SKM-1 treated with dmso at 0.1 percent for 144 hours (cell line): ENCODE measurements around the gene ZNF837.
"Not testable (repeated sequence)": the region's sequence is repeated elsewhere in the genome, so short reads cannot be mapped to it uniquely, and the experiment has no call there.

ENCODE experiments used
- DNase-seq: peaks from one replicate; lab custom pipeline; 2025; ENCODE audit not compliant: unreplicated experiment; lab: John Stamatoyannopoulos, UW

Gene ZNF837

DNA sequence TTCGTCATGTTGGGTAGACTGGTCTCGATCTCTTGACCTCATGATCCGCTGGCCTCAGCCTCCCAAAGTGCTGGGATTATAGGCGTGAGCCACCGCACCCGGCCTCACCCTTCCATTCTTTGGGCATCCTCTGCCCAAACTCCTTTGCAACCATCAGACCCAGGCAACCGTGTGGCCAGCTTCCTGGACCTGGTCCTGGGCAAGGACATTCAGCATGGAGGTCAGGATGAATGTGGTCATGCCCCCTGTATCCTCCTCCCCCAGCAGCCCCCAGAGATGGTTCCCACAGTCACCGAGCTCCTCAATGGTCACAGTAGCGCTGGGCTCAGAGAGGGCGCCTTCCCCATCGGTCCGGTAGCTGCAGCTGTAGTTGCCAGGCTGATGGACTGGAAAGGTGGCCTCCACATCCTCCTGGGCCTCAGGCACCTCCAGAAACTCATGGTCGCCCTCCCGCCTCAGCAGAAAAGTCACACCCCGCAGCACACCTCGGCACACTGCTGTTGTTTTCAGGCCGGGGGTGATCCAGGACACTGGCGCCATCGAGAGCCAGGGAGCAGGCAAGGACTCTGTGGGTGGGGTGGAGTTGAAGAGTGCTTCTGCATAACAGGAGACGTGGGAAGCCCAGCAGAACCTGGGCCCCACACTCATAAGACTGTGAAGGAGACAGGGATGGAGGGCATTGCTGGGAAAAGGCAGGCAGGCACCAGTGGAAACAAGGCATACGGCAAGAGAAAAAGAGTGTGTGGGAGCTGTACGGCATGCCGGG lies 28.7 kb downstream of the ZNF837 start:
- no peak for DNase-seq

DNA sequence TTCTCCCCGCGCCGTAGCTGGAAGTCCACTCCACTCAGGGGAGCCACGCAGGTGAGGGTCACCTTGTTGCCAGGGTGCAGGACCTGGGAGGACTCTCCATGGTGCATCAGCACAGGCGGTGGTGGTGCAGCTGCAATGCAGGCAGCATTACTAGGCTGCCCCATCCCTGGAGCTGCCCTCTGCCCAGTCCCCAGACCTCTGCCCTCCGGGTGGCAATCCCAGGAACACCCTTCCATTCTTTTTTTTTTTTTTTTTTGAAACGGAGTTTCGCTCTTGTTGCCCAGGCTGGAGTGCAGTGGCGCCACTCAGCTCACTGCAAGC lies 29.3 kb downstream of the ZNF837 start:
- no peak for DNase-seq

DNA sequence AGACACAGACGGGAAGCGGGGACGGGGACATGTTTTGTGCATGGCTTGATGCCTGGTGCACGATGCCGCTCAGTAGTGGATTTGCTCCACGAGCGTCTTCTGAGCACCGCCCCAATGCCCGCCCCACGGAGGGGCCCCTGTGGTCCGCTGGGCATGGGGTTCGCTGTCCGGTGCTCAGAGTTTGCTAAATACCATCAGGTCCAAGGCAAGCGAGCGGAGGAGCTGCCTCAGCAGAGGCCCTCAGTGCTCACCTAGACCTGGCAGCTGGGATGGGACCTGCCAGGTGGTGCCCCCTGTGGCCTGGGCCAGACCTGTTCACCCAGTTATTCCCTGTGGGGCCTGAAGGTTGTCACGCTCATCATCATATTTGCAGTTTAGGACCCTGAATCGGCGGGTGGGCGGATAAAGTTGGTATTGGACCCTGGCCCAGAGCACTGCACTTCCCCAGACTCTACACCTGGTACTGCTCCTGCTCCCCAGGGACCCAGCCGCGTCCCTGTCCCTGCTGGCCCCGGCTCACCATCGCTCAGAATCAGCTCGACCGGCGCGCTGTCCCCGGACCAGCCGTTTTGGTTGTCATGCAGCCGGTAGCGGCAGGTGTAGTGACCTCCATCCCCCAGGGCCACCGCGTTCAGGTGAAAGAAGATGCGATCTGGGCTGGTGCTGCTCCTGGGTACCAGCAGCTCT lies 29.8 kb downstream of the ZNF837 start:
- no peak for DNase-seq

DNA sequence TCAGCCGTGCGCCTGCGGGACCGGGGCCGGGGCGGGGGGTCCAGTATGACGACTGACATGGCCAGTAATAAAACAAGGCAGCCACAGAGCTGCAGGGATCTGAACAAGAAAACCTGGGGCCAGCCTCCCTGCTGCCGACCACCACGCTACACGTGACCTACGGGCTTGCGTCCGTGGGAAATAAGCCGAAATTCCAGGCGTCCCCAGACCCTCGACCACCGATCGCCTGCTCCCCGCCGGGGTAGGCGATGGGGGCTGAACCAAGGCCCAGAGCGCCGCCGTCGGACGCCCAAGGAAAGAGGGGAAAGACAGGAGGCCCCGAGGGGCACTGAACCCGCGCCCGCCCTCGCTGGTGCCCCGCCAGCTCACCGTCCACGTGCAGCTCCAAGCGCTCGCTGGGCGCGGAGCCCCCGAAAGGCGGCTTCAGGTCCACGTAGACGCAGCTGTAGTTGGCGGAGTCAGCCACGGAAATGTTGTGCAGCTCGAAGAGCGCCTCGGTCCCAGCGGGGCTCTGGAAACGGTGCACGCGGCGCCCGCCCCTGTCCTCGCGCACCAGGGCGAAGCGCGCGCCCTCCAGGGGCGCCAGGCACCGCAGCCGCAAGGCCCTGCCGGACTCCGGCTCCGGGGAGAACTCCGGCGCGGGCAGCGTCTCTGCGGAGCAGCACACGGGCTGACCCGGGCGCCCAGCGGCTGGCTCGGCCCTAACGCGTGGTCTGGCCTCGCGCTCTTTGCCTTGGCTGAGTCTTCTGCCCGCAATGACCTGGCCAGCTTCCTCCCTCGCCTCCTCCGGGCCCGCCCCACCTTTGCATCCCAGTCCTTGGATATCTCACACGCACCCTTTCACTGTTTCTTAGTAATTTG lies 30.6 kb downstream of the ZNF837 start:
- no peak for DNase-seq

DNA sequence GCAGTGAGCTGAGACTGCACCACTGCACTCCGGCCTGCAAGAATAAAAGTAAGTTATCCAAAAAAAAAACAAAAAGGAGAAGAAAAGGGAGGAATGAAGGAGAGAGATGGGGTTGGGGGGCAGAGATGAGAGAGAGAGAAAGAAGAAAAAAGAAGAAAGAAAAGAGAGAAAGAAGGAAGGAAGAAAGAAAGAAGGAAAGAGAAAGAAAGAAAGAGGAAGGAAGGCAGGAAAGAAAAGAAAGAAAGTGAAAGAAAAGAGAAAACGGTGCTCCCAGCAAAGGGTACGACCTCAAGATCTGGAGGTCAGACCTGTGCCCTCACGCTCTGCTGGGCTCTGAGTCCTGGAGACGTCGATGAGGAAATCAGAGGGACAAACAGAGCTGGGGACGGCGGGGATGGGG lies 31.2 kb downstream of the ZNF837 start:
- no peak for DNase-seq

DNA sequence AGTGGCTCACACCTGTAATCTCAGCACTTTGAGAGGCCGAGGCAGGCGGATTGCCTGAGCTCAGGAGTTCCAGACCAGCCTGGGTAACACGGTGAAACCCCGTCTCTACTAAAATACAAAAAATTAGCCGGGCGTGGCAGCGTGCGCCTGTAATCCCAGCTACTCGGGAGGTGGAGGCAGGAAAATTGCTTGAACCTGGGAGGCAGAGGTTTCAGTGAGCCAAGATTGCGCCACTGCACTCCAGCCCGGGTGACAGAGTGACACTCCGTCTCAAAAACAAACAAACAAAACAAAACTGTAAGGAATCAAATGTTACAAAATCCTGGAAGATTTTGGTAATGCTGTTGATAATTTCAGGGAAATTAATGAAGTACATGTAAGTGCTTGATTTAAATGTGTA lies 32.8 kb downstream of the ZNF837 start:
- not testable (repeated sequence) for DNase-seq

DNA sequence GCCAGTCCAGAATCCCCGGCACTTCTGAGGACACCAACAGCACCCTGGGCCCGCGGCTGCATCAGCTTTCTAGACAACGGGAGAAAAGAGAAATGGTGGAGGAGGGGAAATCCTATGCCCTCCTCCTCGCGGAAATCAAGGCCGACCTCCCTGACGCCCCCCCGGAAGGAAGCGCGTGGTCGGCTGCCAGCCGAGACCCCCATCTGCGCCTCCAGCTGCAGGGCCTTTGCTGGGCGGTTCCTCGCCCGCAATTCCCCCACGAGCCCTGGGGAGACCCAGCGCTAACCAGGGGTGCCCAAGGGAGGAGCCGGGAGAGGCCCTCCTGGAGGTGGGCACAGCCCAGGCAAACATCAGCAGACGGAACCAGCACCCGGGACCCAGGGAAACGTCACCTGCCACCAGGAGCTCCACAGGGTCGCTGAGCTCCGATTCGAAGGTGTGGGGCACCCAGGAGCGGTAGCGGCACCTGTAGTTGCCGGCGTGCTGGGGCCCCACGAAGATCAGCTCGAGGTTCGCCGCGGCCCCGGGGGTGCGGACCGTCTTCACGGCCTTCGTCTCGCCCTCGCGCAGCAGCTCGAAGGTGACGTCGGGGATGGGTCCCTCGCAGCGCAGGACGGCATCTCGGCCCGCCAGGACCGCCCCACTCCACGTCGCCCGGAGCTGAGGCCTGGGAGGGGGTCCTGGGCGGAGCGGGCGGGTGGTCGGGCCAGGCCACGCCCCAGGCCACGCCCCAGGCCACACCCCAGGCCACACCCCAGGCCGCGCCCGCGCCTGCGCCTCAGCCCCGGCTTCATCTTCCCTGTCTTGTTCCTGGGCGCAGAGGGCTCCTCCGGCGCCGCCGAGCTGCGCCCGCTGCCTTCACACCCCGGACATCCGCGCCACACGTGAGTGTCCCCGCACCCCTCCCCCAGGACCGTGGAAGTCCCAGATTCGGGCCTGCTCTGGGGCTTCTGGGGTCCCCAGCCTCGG lies 33.6 kb downstream of the ZNF837 start:
- DNase-seq, result peak; percentile 27

DNA sequence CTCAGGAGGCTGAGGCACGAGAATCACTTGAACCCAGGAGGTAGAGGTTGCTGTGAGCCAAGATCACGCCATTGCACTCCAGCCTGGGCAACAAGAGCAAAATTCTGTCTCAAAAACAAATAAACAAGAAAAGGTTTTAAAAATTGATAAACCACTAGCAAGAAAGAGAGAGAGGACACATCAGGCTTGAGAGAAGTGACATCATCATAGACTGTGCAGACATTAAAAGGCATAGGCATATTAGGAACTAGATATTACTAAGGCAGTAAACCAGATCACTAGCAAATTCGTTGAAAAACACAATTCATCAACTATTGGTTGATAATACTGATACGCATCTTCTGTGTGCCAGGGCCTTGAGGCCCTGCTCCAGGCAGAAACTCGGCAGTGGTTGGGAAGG lies 35.3 kb downstream of the ZNF837 start:
- DNase-seq, result no peak

DNA sequence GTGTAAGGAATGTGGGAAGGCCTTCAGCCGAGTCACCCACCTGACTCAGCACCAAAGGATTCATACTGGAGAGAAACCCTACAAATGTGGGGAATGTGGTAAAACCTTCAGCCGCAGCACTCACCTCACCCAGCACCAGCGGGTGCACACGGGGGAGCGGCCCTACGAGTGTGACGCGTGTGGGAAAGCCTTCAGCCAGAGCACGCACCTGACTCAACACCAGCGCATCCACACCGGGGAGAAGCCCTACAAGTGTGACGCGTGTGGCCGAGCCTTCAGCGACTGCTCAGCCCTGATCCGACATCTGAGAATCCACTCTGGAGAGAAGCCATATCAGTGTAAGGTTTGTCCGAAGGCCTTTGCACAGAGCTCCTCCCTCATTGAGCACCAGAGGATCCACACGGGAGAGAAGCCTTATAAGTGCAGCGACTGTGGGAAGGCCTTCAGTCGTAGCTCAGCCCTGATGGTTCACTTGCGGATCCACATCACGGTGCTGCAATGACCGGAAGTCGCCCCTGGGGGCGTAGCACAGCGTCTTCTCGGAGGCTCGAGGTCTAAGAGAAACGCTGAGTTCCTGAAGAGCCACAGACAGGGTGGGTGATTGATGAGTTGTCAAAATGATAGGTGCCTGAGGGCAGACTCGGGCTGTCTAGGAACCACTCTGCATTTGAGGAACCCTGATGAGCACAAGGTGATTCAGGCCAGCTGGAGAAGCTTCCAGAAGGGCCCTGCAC lies 41.8 kb downstream of the ZNF837 start:
- no peak for DNase-seq

DNA sequence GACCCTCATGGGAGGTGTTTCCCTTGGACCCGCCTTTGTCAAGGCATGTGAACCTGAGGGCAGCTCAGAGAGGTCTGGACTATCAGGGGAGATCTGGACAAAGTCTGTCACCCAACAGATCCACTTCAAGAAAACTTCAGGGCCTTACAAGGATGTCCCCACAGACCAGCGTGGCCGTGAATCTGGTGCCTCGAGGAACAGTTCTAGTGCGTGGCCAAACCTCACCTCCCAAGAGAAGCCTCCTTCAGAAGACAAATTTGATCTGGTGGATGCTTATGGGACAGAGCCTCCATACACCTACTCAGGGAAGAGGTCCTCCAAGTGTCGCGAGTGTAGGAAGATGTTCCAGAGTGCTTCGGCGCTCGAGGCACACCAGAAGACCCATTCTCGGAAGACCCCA lies 42.5 kb downstream of the ZNF837 start:
- DNase-seq, result no peak

DNA sequence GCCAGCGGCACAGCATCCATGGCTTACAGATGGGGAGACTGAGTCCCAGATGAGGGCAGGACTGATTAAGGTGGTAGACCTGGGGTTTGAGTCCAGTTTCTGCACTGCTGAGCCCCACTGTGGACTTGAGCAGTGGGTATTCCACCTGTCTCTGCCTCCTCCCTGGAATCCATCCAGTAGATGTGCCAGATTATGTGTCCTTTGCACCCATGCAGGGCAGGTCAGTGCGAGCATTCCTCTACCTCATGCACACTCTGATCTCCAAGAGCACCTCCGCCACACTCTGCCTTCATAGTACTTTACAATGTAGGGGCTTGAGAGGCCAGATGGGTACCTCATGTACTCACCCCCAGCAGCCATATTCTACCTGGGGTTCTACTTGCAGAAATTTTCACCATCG lies 44.0 kb downstream of the ZNF837 start:
- no peak for DNase-seq

DNA sequence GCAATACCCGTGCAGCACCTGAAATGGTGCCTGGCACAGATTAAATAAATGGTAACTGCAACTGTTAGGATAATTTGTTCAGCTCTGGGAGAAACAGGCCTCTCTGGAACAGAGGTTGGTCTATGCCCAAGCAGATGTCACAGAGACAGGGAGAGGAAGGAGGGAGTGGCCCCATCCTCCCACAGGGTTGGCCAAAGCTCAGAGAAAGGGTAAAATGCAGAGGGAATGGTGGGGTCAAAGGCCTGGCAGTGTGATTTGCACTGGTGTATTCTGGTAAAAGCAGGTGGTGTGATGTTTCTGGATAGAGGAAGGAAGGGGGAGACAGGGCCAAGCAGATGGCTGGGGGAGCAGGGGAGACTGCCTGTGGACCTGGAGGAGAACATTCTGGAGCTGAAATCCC lies 44.6 kb downstream of the ZNF837 start:
- no peak for DNase-seq

DNA sequence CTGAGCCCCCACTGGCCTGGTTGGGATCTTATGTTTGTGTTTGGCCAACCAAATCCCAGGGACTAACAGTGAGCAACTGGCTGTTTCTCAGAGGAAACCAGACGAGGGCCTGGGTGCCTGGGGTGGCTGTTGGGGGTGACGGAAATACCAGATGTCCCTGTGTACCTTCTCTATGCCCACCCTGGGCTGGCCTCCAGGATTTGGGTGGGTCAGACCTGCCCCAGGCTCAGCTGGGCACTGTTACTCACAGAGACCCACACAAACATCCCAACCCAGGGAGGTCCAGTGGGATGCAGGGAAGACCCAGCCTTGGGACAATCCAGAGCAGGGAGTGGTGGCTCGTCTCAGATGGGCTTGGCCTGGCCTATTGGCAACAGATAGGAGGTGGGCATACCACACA lies 45.2 kb downstream of the ZNF837 start:
- no peak for DNase-seq

DNA sequence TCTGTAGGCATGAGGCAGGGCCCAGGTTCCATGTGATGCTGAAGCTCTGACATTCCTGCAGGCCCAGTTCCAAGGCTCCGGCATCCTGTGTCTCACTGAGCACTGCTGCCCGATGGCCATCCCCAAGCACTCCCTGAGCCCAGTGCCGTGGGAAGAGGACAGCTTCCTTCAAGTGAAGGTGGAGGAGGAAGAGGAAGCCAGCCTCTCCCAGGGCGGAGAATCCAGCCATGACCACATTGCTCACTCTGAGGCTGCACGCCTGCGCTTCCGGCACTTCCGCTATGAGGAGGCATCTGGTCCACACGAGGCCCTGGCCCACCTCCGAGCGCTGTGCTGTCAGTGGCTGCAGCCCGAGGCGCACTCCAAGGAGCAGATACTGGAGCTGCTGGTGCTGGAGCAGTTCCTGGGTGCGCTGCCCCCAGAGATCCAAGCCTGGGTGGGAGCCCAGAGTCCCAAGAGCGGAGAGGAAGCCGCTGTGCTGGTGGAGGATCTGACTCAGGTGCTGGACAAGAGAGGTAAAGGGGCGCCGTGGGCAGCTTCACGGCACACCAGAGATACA lies 46.1 kb downstream of the ZNF837 start:
- no peak for DNase-seq

DNA sequence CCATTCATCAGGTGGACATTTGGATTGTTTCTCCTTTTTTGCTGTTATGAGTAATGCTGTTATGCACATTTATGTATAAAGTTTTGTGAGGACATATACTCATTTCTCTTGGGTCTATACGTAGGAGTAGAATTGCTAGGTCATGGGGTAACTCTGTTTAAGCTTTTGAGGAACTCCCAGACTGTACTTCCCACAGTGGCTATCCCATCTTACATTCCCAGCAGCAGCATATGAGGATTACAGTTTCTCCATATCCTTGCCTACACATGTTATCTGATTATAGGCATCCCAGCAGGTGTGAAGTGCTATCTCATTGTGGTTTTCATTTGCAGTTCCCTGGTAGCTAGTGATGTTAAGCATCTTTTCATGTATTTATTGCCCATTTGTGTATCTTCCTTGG lies 48.1 kb downstream of the ZNF837 start:
- no peak for DNase-seq

DNA sequence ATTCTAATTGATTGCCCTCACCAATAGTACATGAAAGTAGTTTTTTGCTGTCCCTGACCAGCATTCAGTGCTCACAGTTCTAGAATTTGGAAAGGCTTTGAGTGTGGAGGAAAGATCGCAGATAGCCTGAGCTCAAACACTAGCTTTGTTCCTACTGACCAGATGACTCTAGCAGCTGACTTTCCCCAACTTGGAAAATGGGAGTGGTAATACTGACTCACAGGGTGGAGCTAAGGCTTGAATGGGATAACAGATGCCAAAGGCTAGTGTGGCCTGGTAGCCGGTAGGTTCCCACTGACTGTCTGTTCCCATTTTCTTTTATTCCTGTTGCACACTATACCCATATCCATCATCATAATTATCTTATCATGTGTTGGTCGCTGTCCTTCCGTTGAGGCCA lies 50.4 kb downstream of the ZNF837 start:
- DNase-seq, result no peak

DNA sequence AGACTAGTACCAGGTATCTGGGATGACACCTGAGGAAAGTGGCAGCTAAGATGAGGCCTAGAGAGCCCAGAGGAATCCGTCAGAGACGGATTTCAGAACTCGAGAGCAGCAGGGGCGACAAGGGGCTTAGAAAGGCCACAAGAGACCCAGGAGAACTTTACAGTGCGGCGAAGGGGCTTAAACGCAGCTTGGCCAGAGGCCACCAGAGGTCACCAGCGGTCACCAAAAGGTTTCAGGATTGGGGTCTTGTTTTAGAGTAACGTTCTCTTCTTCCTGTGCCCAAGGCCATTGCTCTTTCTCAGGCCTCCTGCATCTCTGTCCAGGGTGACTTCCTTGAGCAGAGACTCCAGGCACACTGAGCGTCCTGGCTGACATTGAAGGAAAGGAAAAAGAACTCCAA lies 51.8 kb downstream of the ZNF837 start:
- DNase-seq, result no peak

DNA sequence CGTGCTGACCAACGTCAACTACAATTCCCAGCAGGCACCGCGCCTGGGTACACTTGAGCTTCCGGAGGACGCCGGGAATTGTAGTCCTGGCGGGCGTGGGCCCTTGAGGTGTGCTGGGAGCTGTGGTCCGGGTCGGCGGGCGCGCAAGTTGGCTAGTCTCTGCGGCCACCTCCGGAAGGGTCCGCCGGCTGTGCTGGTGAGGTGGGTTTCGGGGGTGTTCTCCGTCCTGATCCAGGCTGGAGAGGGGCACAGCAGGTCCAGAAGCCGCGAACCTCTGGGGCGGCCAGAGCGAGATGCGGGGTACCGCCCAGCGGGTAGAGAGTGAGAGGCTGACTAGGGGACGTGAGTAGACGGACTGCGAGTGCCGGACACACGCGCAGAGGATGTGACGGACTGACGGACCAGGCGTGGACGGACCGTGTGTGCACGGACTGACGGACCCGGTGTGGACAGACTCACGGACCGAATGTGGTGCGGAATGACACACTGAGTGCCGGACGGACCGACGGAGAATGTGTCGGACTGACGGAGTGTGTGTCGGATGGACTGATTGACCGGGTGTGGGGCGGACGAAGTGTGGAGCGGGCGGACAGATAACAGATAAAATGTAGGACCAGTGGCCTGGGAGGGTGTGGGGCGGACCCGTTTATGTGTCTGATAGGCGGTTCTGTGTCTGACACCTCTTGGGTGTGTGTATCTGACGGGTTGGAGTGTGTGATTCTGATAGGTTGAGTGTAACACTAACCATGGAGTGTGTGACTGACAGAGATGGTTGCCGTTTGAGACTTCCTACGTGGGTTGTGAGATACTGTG lies 53.7 kb downstream of the ZNF837 start, which contains the start of gene ZSCAN22:
Gene ZSCAN22 (plus strand): TSS at position 81 of the 813 bp plus-strand sequence. CDS start 7,809 bp downstream, outside the sequence.
- DNase-seq, result peak; percentile 77

DNA sequence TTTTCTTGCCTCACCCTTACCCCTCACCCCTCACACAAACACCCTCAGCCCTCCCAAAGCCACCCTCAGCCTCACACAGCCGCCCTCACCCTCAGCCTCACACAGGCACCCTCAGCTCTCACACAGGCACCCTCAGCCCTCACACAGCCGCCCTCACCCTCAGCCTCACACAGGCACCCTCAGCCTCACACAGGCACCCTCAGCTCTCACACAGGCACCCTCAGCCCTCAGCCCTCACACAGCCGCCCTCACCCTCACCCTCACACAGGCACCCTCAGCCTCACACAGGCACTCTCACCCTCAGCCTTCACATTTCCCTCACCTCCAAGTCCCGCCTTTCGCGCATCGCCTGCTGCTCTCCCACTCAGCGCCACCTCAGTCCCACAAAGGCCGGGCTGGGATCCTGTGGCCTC lies 54.3 kb downstream of the ZNF837 start:
- DNase-seq, result no peak
